ENCODE results near the gene ADAM33. TPM values are rescaled to one million over a fixed set of nuclear protein-coding genes. Genes with fewer than 3 reads are reported as not detected.

ADAM33 gene
- total and polyA plus RNA-seq, 2 of the 8 experiments (the other 6 are each of a cell fraction or from before 2014, with no cell fraction given), result 4.2 to 6.0 TPM

DNA sequence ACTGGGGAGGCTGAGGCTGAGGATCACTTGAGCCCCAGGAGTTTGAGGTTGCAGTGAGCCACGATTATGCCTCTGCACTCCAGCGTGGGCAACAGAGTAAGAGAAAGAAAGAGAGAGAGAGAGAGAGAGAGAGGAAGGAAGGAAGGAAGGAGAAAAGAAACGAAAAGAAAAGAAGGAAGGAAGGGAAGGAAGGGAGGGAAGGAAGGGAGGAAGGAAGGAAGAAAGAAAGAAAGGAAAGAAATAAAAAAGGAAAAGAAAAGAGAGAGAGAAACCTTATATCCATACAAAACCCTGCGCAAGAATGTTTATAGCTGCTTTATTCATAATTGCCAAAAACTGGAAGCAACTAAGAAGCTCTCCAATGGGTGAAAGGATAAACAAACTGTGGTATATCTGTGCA is 42.5 kb upstream of the ADAM33 start:
- no peaks in the 10 kb centered on the region for H3K23me2 ChIP-seq (ENCODE audit: low read depth, low read length)
- H2AFZ ChIP-seq (ENCODE audit: low read length), result no peak overlapping the region
- no peak overlapping the region for H2BK120ac ChIP-seq (replicated peaks; ENCODE audit: low read depth, low read length)
- ChIA-PET POLR2A (ENCODE audit: partially characterized antibody) (interaction anchor here (0.6 to 1.4 kb wide), 2 partner anchors 23 to 47 kb away, joined by 3 to 4 read pairs; no protein-coding TSS in a partner anchor), CTCF (ENCODE audit: partially characterized antibody) (interaction anchor here (0.8 to 2.8 kb wide), 4 partner anchors 12 to 44 kb away, joined by 3 to 10 read pairs (median 6); no protein-coding TSS in a partner anchor)
- no peak overlapping the region for H4K91ac ChIP-seq (replicated peaks; ENCODE audit: insufficient read length, low read length)
- H3K14ac ChIP-seq (ENCODE audit: insufficient read length), result no peak overlapping the region
- 82% methylated on average over 4 of the region's 4 CpGs; no CpG with 5 or more reads in 1 of the 2 experiments for WGBS, 2 experiments (ENCODE audit: extremely low coverage in 1 of 2, insufficient coverage in 1 of 2, insufficient read length in 1 of 2, insufficient replicate concordance in 2 of 2, low coverage in 1 of 2, low lambda C conversion rate in 2 of 2, missing lambda C conversion rate in 1 of 2)
- H3K79me1 ChIP-seq (ENCODE audit: low read depth, low read length), result no peaks in the 10 kb centered on the region
- no peaks in the 10 kb centered on the region for H3K4me1 ChIP-seq (replicated peaks in 1 of 4; ENCODE audit: control insufficient read depth in 3 of 4, insufficient read depth in 4 of 4, low read length in 3 of 4)
- no peak overlapping the region for H2BK20ac ChIP-seq (ENCODE audit: low read length)
- H3K36me3 ChIP-seq (ENCODE audit: control insufficient read depth in 2 of 4, insufficient read depth in 4 of 4, low read length in 3 of 4), result no peaks in the 10 kb centered on the region
- no peak overlapping the region for H3K23ac ChIP-seq (ENCODE audit: insufficient read length)
- peaks cover 0 to 5% (median 1%) of the 10 kb centered on the region in 4 experiments; a peak in 2 of 7 replicates for H3K27me3 ChIP-seq (replicated peaks in 1 of 4; ENCODE audit: control insufficient read depth in 3 of 4, extremely low read depth in 1 of 4, insufficient read depth in 3 of 4, low read length in 3 of 4)
- peaks cover 0 to under 1% of the 10 kb centered on the region in 2 experiments for H4K20me1 ChIP-seq (replicated peaks in 1 of 2; ENCODE audit: control insufficient read depth in 1 of 2, insufficient read depth in 2 of 2, low read length in 2 of 2)
- H2AK5ac ChIP-seq (ENCODE audit: low read depth, low read length), result no peak overlapping the region
- no peaks in the 10 kb centered on the region for H3K79me2 ChIP-seq (ENCODE audit: control insufficient read depth in 1 of 2, insufficient read depth in 2 of 2, low read length in 2 of 2)
- H3K18ac ChIP-seq (ENCODE audit: extremely low read depth, low read length), result no peak overlapping the region
- H3K4ac ChIP-seq (replicated peaks; ENCODE audit: insufficient read length, low read depth, low read length), result no peak overlapping the region
- TF ChIP-seq JUND (IDR thresholded peaks at IDR 0.05; ENCODE audit: low read length), result no peak
- no peak for TF ChIP-seq GTF2F1 (IDR thresholded peaks at IDR 0.05; ENCODE audit: borderline replicate concordance, low read depth, low read length)
- TF ChIP-seq EZH2 (IDR thresholded peaks at IDR 0.05; ENCODE audit: low read depth, low read length, severe bottlenecking), result no peak
- TF ChIP-seq TBP (IDR thresholded peaks at IDR 0.05; ENCODE audit: low read depth, low read length), result no peak
- no peak for TF ChIP-seq SUZ12 (IDR thresholded peaks at IDR 0.05; ENCODE audit: low read length)
- no peak overlapping the region for H3K56ac ChIP-seq (replicated peaks; ENCODE audit: insufficient read length, low read depth, low read length)
- DNase-seq (ENCODE audit: low read depth in 1 of 2, low spot score in 2 of 2), result no peak
- H2BK15ac ChIP-seq (ENCODE audit: low read length), result no peak overlapping the region
- FAIRE-seq, result no peak
- H2BK12ac ChIP-seq (ENCODE audit: low read depth, low read length), result no peak overlapping the region
- H2BK5ac ChIP-seq (ENCODE audit: low read depth, low read length), result no peak overlapping the region
- H3K4me2 ChIP-seq (ENCODE audit: insufficient read depth in 1 of 2, low read depth in 2 of 2, low read length in 2 of 2), result no peak overlapping the region
- H3K9me3 ChIP-seq (ENCODE audit: insufficient read depth in 2 of 2, low read depth in 1 of 2, low read length in 1 of 2), result no peaks in the 10 kb centered on the region
- no peak overlapping the region for H4K8ac ChIP-seq (ENCODE audit: extremely low read depth, insufficient read depth, low read length)
- no peak overlapping the region for H3K4me3 ChIP-seq (ENCODE audit: extremely low read depth in 1 of 4, insufficient read depth in 2 of 4, low read depth in 3 of 4, low read length in 4 of 4)
- H3K27ac ChIP-seq (ENCODE audit: low read depth, low read length), result no peak overlapping the region
- H4K5ac ChIP-seq (ENCODE audit: insufficient read length, low read depth, low read length), result no peak overlapping the region
- H3K9ac ChIP-seq (replicated peaks in 1 of 4; ENCODE audit: extremely low read depth in 1 of 4, low read depth in 3 of 4, low read length in 3 of 4), result no peak overlapping the region

Data from H1 (cell line).